GM12865 (cell line): Measurements from ENCODE around the gene ATP8A1.
A peak's percentile ranks its signal among the peaks of the same experiment; 100 is the strongest.

Experiments
- DNase-seq: peaks from one replicate; pipeline ENCODE4 v3.0.0; 2010; ENCODE audit warnings: low read depth
- H3K4me3 ChIP-seq: 2 replicates; pipeline ENCODE4 v1.5.1; 2011; ENCODE audit warnings: mild to moderate bottlenecking, low read depth, low read length, control low read depth
- CTCF ChIP-seq: IDR thresholded peaks from 2 replicates; pipeline ENCODE4 v1.5.1; 2011; ENCODE audit warnings: low read length, control low read depth, low read depth, inconsistent platforms; ENCODE audit not compliant: insufficient read depth; ENCODE audit errors: missing control alignments

Gene ATP8A1

GRCh38 chr4:42605264-42605663, 51.6 kb downstream of the ATP8A1 start:
- no peak overlapping the region for H3K4me3 ChIP-seq
- no peak for DNase-seq
- TF ChIP-seq CTCF: no peak

GRCh38 chr4:42603862-42604261, 53.0 kb downstream of the ATP8A1 start:
- TF ChIP-seq CTCF: no peak
- no peak overlapping the region for H3K4me3 ChIP-seq

GRCh38 chr4:42600578-42600977, 56.3 kb downstream of the ATP8A1 start:
- H3K4me3 ChIP-seq: no peak overlapping the region
- no peak for TF ChIP-seq CTCF
- peak; percentile 22 for DNase-seq

More at GRCh38 chr4:42603862-42604261, 53.0 kb downstream of the ATP8A1 start:
- DNase-seq: no peak

GRCh38 chr4:42596918-42597317, 60.0 kb downstream of the ATP8A1 start:
- no peak for TF ChIP-seq CTCF
- H3K4me3 ChIP-seq: no peak overlapping the region
- no peak for DNase-seq

- no peak for TF ChIP-seq CTCF
- no peak for DNase-seq
- no peak overlapping the region for H3K4me3 ChIP-seq
Measured at GRCh38 chr4:42594888-42595287, 62.0 kb downstream of the ATP8A1 start.

- no peak for TF ChIP-seq CTCF
- no peak overlapping the region for H3K4me3 ChIP-seq
- no peak for DNase-seq
Measured at GRCh38 chr4:42588909-42589308, 68.0 kb downstream of the ATP8A1 start.

- TF ChIP-seq CTCF: no peak
- no peak overlapping the region for H3K4me3 ChIP-seq
- no peak for DNase-seq
Measured at GRCh38 chr4:42586775-42587174, 70.1 kb downstream of the ATP8A1 start.
